Left lung (tissue), 10 donors: Measurements from ENCODE around the gene KLHL22. TPM values are rescaled to one million over a fixed set of nuclear protein-coding genes. Genes with fewer than 3 reads are reported as not detected.

Experiments used
- ATAC-seq: fragments of 200-7000 bp; cut with Tn5 transposase; one replicate; pipeline ENCODE4 v1.9.1; 2020; ENCODE audit warnings: moderate library complexity
- DNase-seq, 4 donors: peaks; one replicate each; pipeline ENCODE4 v3.0.0-alpha.2; 2013 to 2020
- H3K27ac ChIP-seq, 2 donors: fragments of 200-600 bp; sonication (generic) in 1 of 2; one replicate each; pipeline versions ENCODE4 v1.5.0 to v1.8.0; 2020 to 2021
- H3K27me3 ChIP-seq, 2 donors: fragments of 200-600 bp; sonication (generic) in 1 of 2; one replicate each; pipeline versions ENCODE4 v1.5.0 to v1.8.0; 2020 to 2021
- H3K36me3 ChIP-seq, 2 donors: fragments of 200-600 bp; sonication (generic) in 1 of 2; one replicate each; pipeline versions ENCODE4 v1.5.0 to v1.8.0; 2020 to 2021
- H3K4me1 ChIP-seq, 2 donors: fragments of 200-600 bp; one replicate each; pipeline ENCODE4 v1.8.0; 2021
- H3K4me3 ChIP-seq, 2 donors: fragments of 200-600 bp; sonication (generic) in 1 of 2; one replicate each; pipeline versions ENCODE4 v1.5.0 to v1.8.0; 2020 to 2021; ENCODE audit warnings: mild to moderate bottlenecking in 1 of 2
- H3K9me3 ChIP-seq, 2 donors: fragments of 200-600 bp; sonication (generic) in 1 of 2; one replicate each; pipeline versions ENCODE4 v1.5.0 to v1.8.0; 2020 to 2021
- CTCF ChIP-seq, 2 donors: fragments of 200-600 bp; sonication (generic) in 1 of 2; IDR thresholded peaks; one replicate each; pipeline versions ENCODE4 v1.5.0 to v1.8.0; 2021; ENCODE audit warnings: antibody characterized with exemption in 2 of 2
- intact Hi-C, 2 donors: fragments of 100-400 bp; cut with DNase I; formaldehyde crosslinking; loops; one replicate each; pipeline versions ENCODE4 v1.11.2 to v1.14.2; 2022
- polyA plus RNA-seq, 6 donors: library from polyadenylated mRNA; unstranded; fragments of 120-200 nt; gene quantifications; one replicate each; pipeline ENCODE4 v1.2.1, GENCODE V29; 2013; ENCODE audit not compliant: insufficient read length in 6 of 6
- total RNA-seq, 2 donors: library from RNA; stranded (reverse); fragmentation: NEBNext Ultra II Directional; extraction: Animal tissue kit (Norgen Biotek cat#: 25700); gene quantifications; one replicate each; pipeline ENCODE4 v1.2.1, GENCODE V29; 2021
- donor health status: DM: no; HTN: yes; CAD: no.
- donor health status: DM: no; HTN: no; CAD: no.

The KLHL22 gene
- total and polyA plus RNA-seq, 8 donors = 22.0 to 38.6 (median 34.1) TPM

- Histone ChIP-seq H3K27me3 (no peaks in the 10 kb centered on the region), H3K4me3 (no peak overlapping the region)
These were observed 29.9 kb downstream of the KLHL22 start for GRCh38 chr22:20465759-20466077.

GRCh38 chr22:20464912-20465758, 30.5 kb downstream of the KLHL22 start:
- peaks cover 0 to 22% of the 10 kb centered on the region in 2 donors for H3K4me1 ChIP-seq
- no peak for TF ChIP-seq CTCF (IDR thresholded peaks at IDR 0.05)
- H3K36me3 ChIP-seq = peaks cover 0 to 18% of the 10 kb centered on the region in 2 donors
- H3K4me3 ChIP-seq = no peak overlapping the region
- H3K27me3 ChIP-seq = no peaks in the 10 kb centered on the region
- DNase-seq = no peak
- peak overlapping the region in 1 of 2 donors; percentile 83 for H3K27ac ChIP-seq
- ATAC-seq = no peak
- no peaks in the 10 kb centered on the region for H3K9me3 ChIP-seq
- intact Hi-C loops = no loop called here

More at GRCh38 chr22:20465759-20466077, 29.9 kb downstream of the KLHL22 start:
- Histone ChIP-seq H3K9me3 (no peaks in the 10 kb centered on the region), H3K4me1 (peaks cover 0 to 22% of the 10 kb centered on the region in 2 donors), H3K27ac (no peak overlapping the region), H3K36me3 (peaks cover 0 to 19% of the 10 kb centered on the region in 2 donors)
- ATAC-seq = no peak
- no peak for DNase-seq
- intact Hi-C loops = no loop called here
- TF ChIP-seq CTCF (IDR thresholded peaks at IDR 0.05) = no peak

GRCh38 chr22:20464096-20464614, 31.4 kb downstream of the KLHL22 start:
- TF ChIP-seq CTCF (IDR thresholded peaks at IDR 0.05) = no peak
- H3K4me3 ChIP-seq = no peak overlapping the region
- peak overlapping the region in 1 of 2 donors; percentile 83 for H3K27ac ChIP-seq
- DNase-seq (no peak), ATAC-seq (no peak)
- no peaks in the 10 kb centered on the region for H3K27me3 ChIP-seq
- H3K36me3 ChIP-seq = peaks cover 0 to 19% of the 10 kb centered on the region in 2 donors
- H3K4me1 ChIP-seq = peaks cover 0 to 22% of the 10 kb centered on the region in 2 donors
- intact Hi-C loops = no loop called here
- H3K9me3 ChIP-seq = no peaks in the 10 kb centered on the region

GRCh38 chr22:20463324-20464095, 32.1 kb downstream of the KLHL22 start:
- DNase-seq = no peak
- Histone ChIP-seq H3K36me3 (peaks cover 0 to 16% of the 10 kb centered on the region in 2 donors), H3K9me3 (no peaks in the 10 kb centered on the region), H3K27me3 (no peaks in the 10 kb centered on the region), H3K27ac (peak overlapping the region in 1 of 2 donors; percentile 83), H3K4me1 (peaks cover 0 to 22% of the 10 kb centered on the region in 2 donors), H3K4me3 (no peak overlapping the region)
- intact Hi-C loops = no loop called here
- no peak for TF ChIP-seq CTCF (IDR thresholded peaks at IDR 0.05)
- no peak for ATAC-seq

DNA sequence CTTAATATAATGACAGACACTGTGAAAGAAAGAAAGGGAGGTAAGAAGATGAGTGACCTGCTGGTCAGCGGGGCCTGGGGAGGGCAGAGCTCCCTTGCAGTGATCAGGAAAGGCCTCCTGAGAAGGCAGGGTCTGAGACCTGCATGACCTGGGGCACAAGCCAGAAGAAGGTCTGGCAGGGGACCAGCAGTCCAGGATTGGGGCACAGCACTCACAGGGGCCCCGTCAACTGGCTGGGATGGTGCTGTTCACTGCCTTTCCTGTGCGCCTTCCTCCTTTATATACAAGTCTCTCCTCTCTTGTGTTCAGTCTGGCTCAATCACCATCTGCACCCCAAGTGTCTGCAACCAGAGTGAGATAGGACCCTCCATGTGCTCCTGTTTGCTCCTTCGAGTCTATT, 35.7 kb downstream of the KLHL22 start:
- DNase-seq (no peak), ATAC-seq (no peak)
- Histone ChIP-seq H3K27me3 (no peaks in the 10 kb centered on the region), H3K4me1 (peaks cover 0 to 35% of the 10 kb centered on the region in 2 donors), H3K36me3 (peaks cover 0 to 24% of the 10 kb centered on the region in 2 donors), H3K4me3 (no peak overlapping the region), H3K27ac (no peak overlapping the region), H3K9me3 (no peaks in the 10 kb centered on the region)
- no peak for TF ChIP-seq CTCF (IDR thresholded peaks at IDR 0.05)
- intact Hi-C loops = no loop called here
